Endothelial cell of umbilical vein (primary cell): Measurements from ENCODE around the gene SAMD9L. TPM values are rescaled to one million over a fixed set of nuclear protein-coding genes. Genes with fewer than 3 reads are reported as not detected.

Experiments
- BruUV-seq: library from RNA; stranded (reverse); fragments of 400-500 nt; replicated peaks from 2 replicates; lab custom pipeline; 2021; lab: Mats Ljungman, UMichigan
- CTCF ChIA-PET: fragments of 300-600, 350-600 bp; sonication (Branson Sonifier 250); formaldehyde crosslinking; loops from one replicate; lab custom pipeline; 2021; ENCODE audit warnings: antibody characterized with exemption, inconsistent platforms; lab: Charles Lee
- POLR2A ChIA-PET: fragments of 300-600, 350-600 bp; sonication (Branson Sonifier 250); formaldehyde crosslinking; loops from one replicate; lab custom pipeline; 2021; ENCODE audit warnings: antibody characterized with exemption, inconsistent platforms; lab: Charles Lee
- DNase-seq: peaks from one replicate; pipeline ENCODE4 v3.0.0-alpha.2; 2011; ENCODE audit warnings: low read depth, low spot score
- FAIRE-seq: peaks from 2 replicates; lab custom pipeline; 2011; peaks lifted over from hg19 to GRCh38; lab: Jason Lieb, UNC
- H2AFZ ChIP-seq: 2 replicates; pipeline ENCODE4 v1.6.0; 2012; ENCODE audit warnings: low read depth, low read length, control low read depth, inconsistent platforms
- H3K27ac ChIP-seq: 2 replicates; pipeline ENCODE4 v1.5.1; 2011; ENCODE audit warnings: low read depth, mild to moderate bottlenecking, control low read depth, low read length, moderate library complexity; ENCODE audit not compliant: insufficient read depth
- H3K27me3 ChIP-seq, 2 experiments: 2 replicates each; pipeline versions ENCODE4 v1.6.0 to v1.6.1; 2011; ENCODE audit warnings: low read length in 2 of 2, mixed read lengths in 1 of 2; ENCODE audit not compliant: control insufficient read depth in 2 of 2, insufficient read depth in 2 of 2
- H3K36me3 ChIP-seq, 2 experiments: 2 replicates in 1 of 2; 3 replicates in 1 of 2; pipeline ENCODE4 v1.5.1; 2011; ENCODE audit warnings: low read length in 2 of 2, mild to moderate bottlenecking in 1 of 2, moderate library complexity in 1 of 2; ENCODE audit not compliant: control insufficient read depth in 2 of 2, insufficient read depth in 2 of 2; ENCODE audit errors: extremely low read depth in 1 of 2
- H3K4me1 ChIP-seq: 3 replicates; pipeline ENCODE4 v1.5.1; 2011; ENCODE audit warnings: mild to moderate bottlenecking, low read length; ENCODE audit not compliant: control insufficient read depth, insufficient read depth; ENCODE audit errors: extremely low read depth
- H3K4me2 ChIP-seq: 2 replicates; pipeline ENCODE4 v1.6.1; 2011; ENCODE audit warnings: low read length, control low read depth, mixed read lengths; ENCODE audit not compliant: insufficient read depth
- H3K4me3 ChIP-seq, 3 experiments: fragments of 200-600 bp in 1 of 3; sonication (generic), shearing (Covaris generic) in 1 of 3; replicated peaks in 1 of 3; 2 replicates each; pipeline ENCODE4 v1.5.1; 2011 to 2016; ENCODE audit warnings: control low read depth in 3 of 3, low read length in 3 of 3, mild to moderate bottlenecking in 2 of 3, inconsistent platforms in 1 of 3, low read depth in 1 of 3, moderate library complexity in 1 of 3; ENCODE audit not compliant: insufficient read depth in 1 of 3
- H3K79me2 ChIP-seq: 2 replicates; pipeline ENCODE4 v1.6.0; 2012; ENCODE audit warnings: low read length, inconsistent platforms; ENCODE audit not compliant: control insufficient read depth, insufficient read depth
- H3K9ac ChIP-seq: replicated peaks from 2 replicates; pipeline ENCODE3; 2011; ENCODE audit warnings: low read length, control low read depth; ENCODE audit not compliant: insufficient read depth; ENCODE audit errors: extremely low read depth
- H3K9me1 ChIP-seq: replicated peaks from 3 replicates; pipeline ENCODE4 v1.6.0; 2011; ENCODE audit warnings: mild to moderate bottlenecking, low read length; ENCODE audit not compliant: control insufficient read depth, insufficient read depth; ENCODE audit errors: extremely low read depth
- H3K9me3 ChIP-seq: replicated peaks from 2 replicates; pipeline ENCODE4 v1.5.1; 2012; ENCODE audit warnings: low read length, inconsistent platforms; ENCODE audit not compliant: control insufficient read depth, insufficient read depth
- H4K20me1 ChIP-seq: replicated peaks from 2 replicates; pipeline ENCODE3; 2011; ENCODE audit warnings: mild to moderate bottlenecking, low read length; ENCODE audit not compliant: control insufficient read depth, insufficient read depth; ENCODE audit errors: extremely low read depth
- EZH2 ChIP-seq: IDR thresholded peaks from 2 replicates; pipeline ENCODE4 v1.6.1; 2012; ENCODE audit warnings: borderline replicate concordance, low read depth, mild to moderate bottlenecking, moderate library complexity, low read length, inconsistent platforms; ENCODE audit not compliant: severe bottlenecking
- FOS ChIP-seq: IDR thresholded peaks from 2 replicates; pipeline ENCODE4 v1.6.1; 2011; ENCODE audit warnings: mild to moderate bottlenecking, low read length, moderate library complexity, borderline replicate concordance; ENCODE audit not compliant: insufficient read depth
- GATA2 ChIP-seq: IDR thresholded peaks from 2 replicates; pipeline ENCODE4 v1.7.0; 2011; ENCODE audit warnings: low read depth, mild to moderate bottlenecking, moderate library complexity, mixed read lengths, low read length; ENCODE audit not compliant: insufficient read length, insufficient read depth
- JUN ChIP-seq: IDR thresholded peaks from 2 replicates; pipeline ENCODE4 v1.6.1; 2011; ENCODE audit warnings: borderline replicate concordance, low read depth; ENCODE audit not compliant: insufficient read length, insufficient read depth
- MAX ChIP-seq: IDR thresholded peaks from 2 replicates; pipeline ENCODE4 v1.6.1; 2011; ENCODE audit not compliant: insufficient read depth, insufficient read length
- MYC ChIP-seq: IDR thresholded peaks from one replicate; pipeline ENCODE4 v1.6.1; 2011; ENCODE audit warnings: mild to moderate bottlenecking, low read depth, low read length
- POLR2A ChIP-seq: IDR thresholded peaks from 2 replicates; pipeline ENCODE4 v1.6.1; 2012; ENCODE audit warnings: low read depth, mild to moderate bottlenecking, control low read depth, low read length
- POLR2AphosphoS5 ChIP-seq: IDR thresholded peaks from 2 replicates; pipeline ENCODE4 v1.6.1; 2012; ENCODE audit warnings: low read depth, mild to moderate bottlenecking, control low read depth, low read length, moderate library complexity; ENCODE audit not compliant: insufficient read depth
- dilution Hi-C: fragments of 300-500 bp; cut with MboI; formaldehyde crosslinking; loops from one replicate; pipeline ENCODE4 v1.15.0; 2019; ENCODE audit warnings: low sequenced_read_pairs; ENCODE audit not compliant: extremely low pct_ligation_motif_present
- intact Hi-C: fragments of 100-400 bp; cut with micrococcal nuclease; formaldehyde crosslinking; loops from one replicate; pipeline ENCODE4 v1.10.0; 2022
- polyA plus RNA-seq, 4 experiments: library from polyadenylated mRNA; depleted of rRNA in 3 of 4; stranded (reverse) in 3 of 4; unstranded in 1 of 4; fragments of >200 nt; gene quantifications; 2 replicates each; pipeline versions ENCODE4 v1.2.1 to v1.2.3, GENCODE V29; 2011 to 2012; ENCODE audit warnings: missing spikeins in 1 of 4
- total RNA-seq: library from RNA; stranded (reverse); gene quantifications from 2 replicates; pipeline ENCODE4 v1.2.3, GENCODE V29; 2021
- TF ChIP-seq, protein P1 (sequence below), 2 donors: IDR thresholded peaks; 1 replicate in 1 of 2; 2 replicates in 1 of 2; pipeline ENCODE4 v1.5.1; 2011; ENCODE audit warnings: low read length in 2 of 2, mild to moderate bottlenecking in 2 of 2, moderate library complexity in 2 of 2, control low read depth in 1 of 2, inconsistent platforms in 1 of 2, low read depth in 1 of 2; ENCODE audit not compliant: insufficient read depth in 1 of 2; ENCODE audit errors: extremely low read depth in 1 of 2

The SAMD9L gene
- total and polyA plus RNA-seq, 2 donors (not counting 3 experiments of a cell fraction or from before 2014, with no cell fraction given) = 2.7 to 14.9 TPM

GRCh38 chr7:93140582-93141191, 7.5 kb downstream of the SAMD9L start:
- no peaks in the 10 kb centered on the region for H3K9me3 ChIP-seq
- FAIRE-seq (no peak), DNase-seq (no peak)
- CTCF ChIA-PET = no interaction called here
- H3K9me1 ChIP-seq = no peaks in the 10 kb centered on the region
- no peak overlapping the region for H3K9ac ChIP-seq
- dilution Hi-C loops = no loop called here
- H3K27ac ChIP-seq = no peak overlapping the region
- POLR2A ChIA-PET = no interaction called here
- H3K79me2 ChIP-seq = no peaks in the 10 kb centered on the region
- H3K4me1 ChIP-seq = peaks cover 3% of the 10 kb centered on the region
- H3K4me3 ChIP-seq = no peak overlapping the region
- BruUV-seq = no TSS peak
- no peak overlapping the region for H3K4me2 ChIP-seq
- H3K27me3 ChIP-seq = no peaks in the 10 kb centered on the region
- H3K36me3 ChIP-seq = no peaks in the 10 kb centered on the region
- no peaks in the 10 kb centered on the region for H4K20me1 ChIP-seq
- H2AFZ ChIP-seq = no peak overlapping the region
- intact Hi-C loops = loop anchor here (10.0 kb wide), 1 partner anchor 506 kb away; no protein-coding TSS in a partner anchor
- no peak for TF ChIP-seq MAX
- TF ChIP-seq, protein P1, sequence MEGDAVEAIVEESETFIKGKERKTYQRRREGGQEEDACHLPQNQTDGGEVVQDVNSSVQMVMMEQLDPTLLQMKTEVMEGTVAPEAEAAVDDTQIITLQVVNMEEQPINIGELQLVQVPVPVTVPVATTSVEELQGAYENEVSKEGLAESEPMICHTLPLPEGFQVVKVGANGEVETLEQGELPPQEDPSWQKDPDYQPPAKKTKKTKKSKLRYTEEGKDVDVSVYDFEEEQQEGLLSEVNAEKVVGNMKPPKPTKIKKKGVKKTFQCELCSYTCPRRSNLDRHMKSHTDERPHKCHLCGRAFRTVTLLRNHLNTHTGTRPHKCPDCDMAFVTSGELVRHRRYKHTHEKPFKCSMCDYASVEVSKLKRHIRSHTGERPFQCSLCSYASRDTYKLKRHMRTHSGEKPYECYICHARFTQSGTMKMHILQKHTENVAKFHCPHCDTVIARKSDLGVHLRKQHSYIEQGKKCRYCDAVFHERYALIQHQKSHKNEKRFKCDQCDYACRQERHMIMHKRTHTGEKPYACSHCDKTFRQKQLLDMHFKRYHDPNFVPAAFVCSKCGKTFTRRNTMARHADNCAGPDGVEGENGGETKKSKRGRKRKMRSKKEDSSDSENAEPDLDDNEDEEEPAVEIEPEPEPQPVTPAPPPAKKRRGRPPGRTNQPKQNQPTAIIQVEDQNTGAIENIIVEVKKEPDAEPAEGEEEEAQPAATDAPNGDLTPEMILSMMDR (IDR thresholded peaks at IDR 0.05; ENCODE audit: extremely low read depth in 1 of 2, insufficient read depth in 1 of 2, low read depth in 1 of 2, low read length in 2 of 2) = no peak
- TF ChIP-seq POLR2A = no peak
- no peak for TF ChIP-seq GATA2
- no peak for TF ChIP-seq FOS
- TF ChIP-seq EZH2 = no peak
- TF ChIP-seq JUN = no peak
- no peak for TF ChIP-seq POLR2AphosphoS5
- no peak for TF ChIP-seq MYC
